Measurements from ENCODE around the gene PRPSAP1.
"Not testable (repeated sequence)": the region's sequence is repeated elsewhere in the genome, so short reads cannot be mapped to it uniquely, and the experiment has no call there.

The PRPSAP1 gene

DNA sequence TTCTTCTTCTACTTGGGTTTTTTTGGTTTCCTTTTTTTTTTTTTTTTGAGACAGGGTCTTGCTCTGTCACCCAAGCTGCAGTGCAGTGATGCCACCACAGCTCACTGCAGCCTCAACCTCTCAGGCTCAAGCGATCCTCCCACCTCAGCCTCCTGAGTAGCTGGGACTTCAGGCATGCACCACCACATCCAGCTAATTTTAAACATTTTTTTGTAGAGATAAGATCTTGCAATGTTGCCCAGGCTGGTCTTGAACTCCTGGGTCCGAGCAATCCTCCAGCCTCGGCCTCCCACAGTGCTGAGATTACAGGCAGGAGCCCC is 48.6 kb downstream of the PRPSAP1 start:
- H3K9me3 ChIP-seq (ENCODE audit: low read length); H3K9ac ChIP-seq (ENCODE audit: low read length); H3K27me3 ChIP-seq (ENCODE audit: control insufficient read depth in 1 of 2, insufficient read depth in 2 of 2, low read length in 2 of 2); H3K27ac ChIP-seq (ENCODE audit: low read depth, low read length); H3K4me3 ChIP-seq (ENCODE audit: low read depth in 1 of 2, low read length in 2 of 2); H3K4me1 ChIP-seq (ENCODE audit: insufficient read depth, low read length); H3K36me3 ChIP-seq (ENCODE audit: insufficient read depth, low read length): not testable (repeated sequence)

DNA sequence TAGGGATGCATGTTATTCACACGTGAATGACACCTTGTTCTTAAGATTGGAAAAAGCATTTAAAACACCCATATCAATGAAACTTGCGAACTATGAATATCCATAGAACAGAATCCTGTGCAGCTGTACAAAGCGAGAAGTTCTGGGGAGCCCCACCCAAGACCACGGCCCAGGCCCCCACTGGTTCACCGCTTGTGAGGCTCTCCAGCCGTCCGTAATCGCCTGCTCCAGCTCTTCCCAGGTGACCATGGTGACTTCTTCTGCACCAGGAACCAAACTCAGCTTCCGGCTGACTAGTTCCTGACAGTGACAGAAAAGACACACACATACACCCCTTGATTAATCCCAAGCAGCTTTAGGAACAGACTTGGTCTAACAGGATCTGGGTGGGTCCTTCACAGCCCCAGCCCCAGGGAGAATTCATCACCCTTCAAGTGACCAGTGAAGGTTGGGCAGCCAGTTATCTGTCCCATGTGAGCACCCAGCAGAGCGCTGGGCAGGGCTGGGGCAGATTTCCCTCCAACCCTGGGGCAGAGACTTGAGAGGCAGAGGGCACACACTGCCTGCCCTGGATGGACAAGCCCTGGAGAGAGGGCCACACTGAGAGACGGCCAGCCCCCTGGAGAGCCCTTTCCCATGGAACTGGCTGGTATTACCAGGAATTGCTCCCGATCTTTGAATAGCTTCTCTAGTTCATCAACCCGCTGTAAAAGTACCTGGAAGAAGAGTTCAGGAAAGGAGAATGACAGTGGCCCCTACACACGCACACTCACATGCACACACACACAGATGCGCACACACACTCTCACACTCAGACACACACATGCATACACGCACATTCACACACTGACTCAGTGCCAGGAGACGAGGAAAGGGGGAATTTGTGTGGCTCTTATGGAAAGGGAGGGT is 49.2 kb downstream of the PRPSAP1 start:
- H3K27me3 ChIP-seq (ENCODE audit: control insufficient read depth in 1 of 2, insufficient read depth in 2 of 2, low read length in 2 of 2), result no peaks in the 10 kb centered on the region
- H3K27ac ChIP-seq (ENCODE audit: low read depth, low read length), result no peak overlapping the region
- no peaks in the 10 kb centered on the region for H3K4me1 ChIP-seq (ENCODE audit: insufficient read depth, low read length)
- H3K4me3 ChIP-seq (ENCODE audit: low read depth in 1 of 2, low read length in 2 of 2), result no peak overlapping the region
- H3K9me3 ChIP-seq (ENCODE audit: low read length), result no peaks in the 10 kb centered on the region
- no peaks in the 10 kb centered on the region for H3K36me3 ChIP-seq (ENCODE audit: insufficient read depth, low read length)
- no peak overlapping the region for H3K9ac ChIP-seq (ENCODE audit: low read length)

DNA sequence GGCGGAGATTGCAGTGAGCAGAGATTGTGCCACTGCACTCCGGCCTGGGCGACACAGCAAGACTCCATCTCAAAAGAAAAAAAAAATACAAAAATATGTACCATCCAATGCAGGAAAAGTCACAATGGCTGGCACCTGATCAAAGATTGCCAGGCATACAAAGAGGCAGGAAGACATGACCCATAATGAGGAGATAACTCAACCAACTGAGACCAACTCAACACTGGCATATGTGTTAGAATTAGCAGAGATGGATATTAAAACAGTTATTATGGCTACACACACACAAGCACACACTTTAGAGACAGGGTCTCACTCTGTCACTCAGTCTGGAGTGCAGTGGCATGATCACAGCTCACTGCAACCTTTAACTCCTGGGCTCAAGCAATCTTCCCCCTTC is 56.3 kb downstream of the PRPSAP1 start:
- Histone ChIP-seq H3K4me3 (ENCODE audit: low read depth in 1 of 2, low read length in 2 of 2) (no peak overlapping the region), H3K4me1 (ENCODE audit: insufficient read depth, low read length) (no peaks in the 10 kb centered on the region), H3K27ac (ENCODE audit: low read depth, low read length) (no peak overlapping the region), H3K36me3 (ENCODE audit: insufficient read depth, low read length) (peaks cover 9% of the 10 kb centered on the region), H3K9me3 (ENCODE audit: low read length) (no peaks in the 10 kb centered on the region), H3K9ac (ENCODE audit: low read length) (no peak overlapping the region), H3K27me3 (ENCODE audit: control insufficient read depth in 1 of 2, insufficient read depth in 2 of 2, low read length in 2 of 2) (no peaks in the 10 kb centered on the region)

- Histone ChIP-seq H3K4me3 (ENCODE audit: low read depth in 1 of 2, low read length in 2 of 2) (no peak overlapping the region), H3K9me3 (ENCODE audit: low read length) (no peaks in the 10 kb centered on the region), H3K9ac (ENCODE audit: low read length) (no peak overlapping the region), H3K27me3 (ENCODE audit: control insufficient read depth in 1 of 2, insufficient read depth in 2 of 2, low read length in 2 of 2) (no peaks in the 10 kb centered on the region), H3K27ac (ENCODE audit: low read depth, low read length) (no peak overlapping the region), H3K4me1 (ENCODE audit: insufficient read depth, low read length) (no peaks in the 10 kb centered on the region), H3K36me3 (ENCODE audit: insufficient read depth, low read length) (peaks cover 11% of the 10 kb centered on the region)
Measured at GRCh38 chr17:76296889-76297288, 56.8 kb downstream of the PRPSAP1 start.

- H3K27me3 ChIP-seq (ENCODE audit: control insufficient read depth in 1 of 2, insufficient read depth in 2 of 2, low read length in 2 of 2), result no peaks in the 10 kb centered on the region
- H3K4me3 ChIP-seq (ENCODE audit: low read depth in 1 of 2, low read length in 2 of 2), result no peak overlapping the region
- peaks cover 18% of the 10 kb centered on the region for H3K36me3 ChIP-seq (ENCODE audit: insufficient read depth, low read length)
- no peaks in the 10 kb centered on the region for H3K9me3 ChIP-seq (ENCODE audit: low read length)
- H3K27ac ChIP-seq (ENCODE audit: low read depth, low read length), result no peak overlapping the region
- H3K4me1 ChIP-seq (ENCODE audit: insufficient read depth, low read length), result no peaks in the 10 kb centered on the region
- H3K9ac ChIP-seq (ENCODE audit: low read length), result no peak overlapping the region
Measured at GRCh38 chr17:76296186-76296585, 57.5 kb downstream of the PRPSAP1 start.

DNA sequence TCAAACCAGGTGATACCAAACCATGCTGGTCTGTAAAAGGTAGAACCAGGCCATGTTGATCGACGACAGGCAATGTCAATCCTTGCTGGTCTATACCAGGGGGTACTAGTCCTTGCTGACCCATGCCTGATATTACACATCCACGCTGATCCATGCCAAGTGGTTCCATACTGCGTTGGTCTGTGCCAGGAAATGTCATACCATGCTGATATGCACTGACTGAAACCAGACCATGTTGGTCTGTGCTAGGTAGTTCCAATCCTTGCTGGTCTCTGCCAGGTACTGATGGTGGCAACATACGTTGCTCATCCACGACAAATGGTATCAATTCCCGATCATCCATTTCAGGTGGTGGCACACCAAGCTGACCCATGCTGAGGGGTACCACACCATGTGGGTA is 60.6 kb downstream of the PRPSAP1 start:
- Histone ChIP-seq H3K9me3 (ENCODE audit: low read length) (no peaks in the 10 kb centered on the region), H3K36me3 (ENCODE audit: insufficient read depth, low read length) (peaks cover 25% of the 10 kb centered on the region), H3K27me3 (ENCODE audit: control insufficient read depth in 1 of 2, insufficient read depth in 2 of 2, low read length in 2 of 2) (no peaks in the 10 kb centered on the region), H3K4me3 (ENCODE audit: low read depth in 1 of 2, low read length in 2 of 2) (no peak overlapping the region), H3K27ac (ENCODE audit: low read depth, low read length) (no peak overlapping the region), H3K4me1 (ENCODE audit: insufficient read depth, low read length) (no peaks in the 10 kb centered on the region), H3K9ac (ENCODE audit: low read length) (no peak overlapping the region)

DNA sequence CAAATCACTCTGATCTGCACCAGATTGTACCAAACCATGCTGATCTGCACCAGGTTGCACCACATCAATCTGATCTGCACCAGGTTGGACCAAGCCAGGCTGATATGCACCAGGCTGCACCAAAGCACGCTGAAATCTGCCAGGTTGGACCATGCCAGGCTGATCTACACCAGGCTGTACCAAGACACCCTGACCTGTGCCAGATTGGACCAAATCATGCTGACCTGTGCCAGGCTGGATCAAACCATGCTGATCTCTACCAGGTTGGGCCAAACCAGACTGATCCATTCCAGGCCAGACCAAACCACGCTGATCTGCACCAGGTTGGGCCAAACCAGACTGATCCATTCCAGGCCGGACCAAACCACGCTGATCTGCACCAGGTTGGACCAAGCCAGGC is 61.1 kb downstream of the PRPSAP1 start:
- Histone ChIP-seq H3K4me3 (ENCODE audit: low read depth in 1 of 2, low read length in 2 of 2) (no peak overlapping the region), H3K4me1 (ENCODE audit: insufficient read depth, low read length) (no peaks in the 10 kb centered on the region), H3K27me3 (ENCODE audit: control insufficient read depth in 1 of 2, insufficient read depth in 2 of 2, low read length in 2 of 2) (no peaks in the 10 kb centered on the region), H3K27ac (ENCODE audit: low read depth, low read length) (no peak overlapping the region), H3K9ac (ENCODE audit: low read length) (no peak overlapping the region), H3K36me3 (ENCODE audit: insufficient read depth, low read length) (peaks cover 25% of the 10 kb centered on the region), H3K9me3 (ENCODE audit: low read length) (no peaks in the 10 kb centered on the region)

DNA sequence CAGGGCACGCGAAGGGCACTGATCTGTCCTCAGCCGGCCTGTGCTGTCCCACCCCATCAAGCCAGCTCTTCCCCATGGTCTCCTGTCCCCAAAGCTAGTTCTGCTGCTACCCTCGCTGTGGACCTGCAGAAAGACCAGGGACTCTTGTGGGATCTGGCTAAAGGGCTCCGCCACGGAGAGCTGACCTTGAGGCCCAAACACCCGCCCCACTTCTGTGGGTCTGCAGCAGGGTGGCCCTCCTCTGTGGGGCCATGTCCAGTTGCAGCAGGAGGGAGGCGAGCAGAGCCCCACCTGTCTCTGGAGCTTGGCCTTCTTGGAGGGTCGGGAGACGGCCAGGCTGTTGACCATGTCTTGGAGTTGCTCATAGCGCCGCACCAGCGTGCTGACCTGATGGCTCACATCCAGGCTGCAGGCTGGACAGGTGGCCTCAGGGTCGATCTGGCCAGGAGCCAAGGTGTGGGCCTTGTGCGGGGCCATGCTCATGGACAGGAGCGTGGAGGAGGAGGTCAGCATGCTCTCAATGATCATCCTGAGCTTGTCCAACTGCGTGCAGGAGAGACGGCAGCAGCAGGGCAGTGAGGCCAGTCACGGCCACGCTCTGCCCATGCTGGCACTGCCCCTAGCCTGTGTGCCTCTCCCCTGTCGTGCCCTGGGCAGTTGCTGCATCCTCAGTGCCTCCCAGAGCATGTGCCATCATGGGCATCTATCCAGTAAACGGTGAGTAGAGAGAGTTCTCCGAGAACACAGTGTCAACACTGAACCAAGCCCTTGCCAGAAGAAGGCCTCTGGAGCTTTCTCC is 71.9 kb downstream of the PRPSAP1 start:
- H3K27ac ChIP-seq (ENCODE audit: low read depth, low read length), result no peak overlapping the region
- no peaks in the 10 kb centered on the region for H3K9me3 ChIP-seq (ENCODE audit: low read length)
- H3K9ac ChIP-seq (ENCODE audit: low read length), result no peak overlapping the region
- H3K36me3 ChIP-seq (ENCODE audit: insufficient read depth, low read length), result no peaks in the 10 kb centered on the region
- no peaks in the 10 kb centered on the region for H3K27me3 ChIP-seq (ENCODE audit: control insufficient read depth in 1 of 2, insufficient read depth in 2 of 2, low read length in 2 of 2)
- H3K4me3 ChIP-seq (ENCODE audit: low read depth in 1 of 2, low read length in 2 of 2), result no peak overlapping the region
- H3K4me1 ChIP-seq (ENCODE audit: insufficient read depth, low read length), result peaks cover 12% of the 10 kb centered on the region

- Histone ChIP-seq H3K27me3 (ENCODE audit: control insufficient read depth in 1 of 2, insufficient read depth in 2 of 2, low read length in 2 of 2) (no peaks in the 10 kb centered on the region), H3K9ac (ENCODE audit: low read length) (no peak overlapping the region), H3K9me3 (ENCODE audit: low read length) (no peaks in the 10 kb centered on the region), H3K4me1 (ENCODE audit: insufficient read depth, low read length) (peaks cover 12% of the 10 kb centered on the region), H3K36me3 (ENCODE audit: insufficient read depth, low read length) (no peaks in the 10 kb centered on the region), H3K4me3 (ENCODE audit: low read depth in 1 of 2, low read length in 2 of 2) (no peak overlapping the region), H3K27ac (ENCODE audit: low read depth, low read length) (no peak overlapping the region)
Measured at GRCh38 chr17:76280650-76281049, 73.1 kb downstream of the PRPSAP1 start.

GRCh38 chr17:76279742-76280287 is 73.9 kb downstream of the PRPSAP1 start:
- no peak overlapping the region for H3K27ac ChIP-seq (ENCODE audit: low read depth, low read length)
- no peaks in the 10 kb centered on the region for H3K27me3 ChIP-seq (ENCODE audit: control insufficient read depth in 1 of 2, insufficient read depth in 2 of 2, low read length in 2 of 2)
- H3K36me3 ChIP-seq (ENCODE audit: insufficient read depth, low read length), result no peaks in the 10 kb centered on the region
- no peak overlapping the region for H3K9ac ChIP-seq (ENCODE audit: low read length)
- H3K9me3 ChIP-seq (ENCODE audit: low read length), result no peaks in the 10 kb centered on the region
- no peak overlapping the region for H3K4me3 ChIP-seq (ENCODE audit: low read depth in 1 of 2, low read length in 2 of 2)
- H3K4me1 ChIP-seq (ENCODE audit: insufficient read depth, low read length), result peaks cover 12% of the 10 kb centered on the region

- Histone ChIP-seq H3K9me3 (ENCODE audit: low read length) (no peaks in the 10 kb centered on the region), H3K4me3 (ENCODE audit: low read depth in 1 of 2, low read length in 2 of 2) (no peak overlapping the region), H3K36me3 (ENCODE audit: insufficient read depth, low read length) (no peaks in the 10 kb centered on the region), H3K9ac (ENCODE audit: low read length) (no peak overlapping the region), H3K27ac (ENCODE audit: low read depth, low read length) (no peak overlapping the region), H3K4me1 (ENCODE audit: insufficient read depth, low read length) (peaks cover 12% of the 10 kb centered on the region), H3K27me3 (ENCODE audit: control insufficient read depth in 1 of 2, insufficient read depth in 2 of 2, low read length in 2 of 2) (no peaks in the 10 kb centered on the region)
Measured at GRCh38 chr17:76278952-76279741, 74.6 kb downstream of the PRPSAP1 start.
